CD14-positive monocyte (primary cell): Measurements from ENCODE around the gene C3orf33. TPM values are rescaled to one million over a fixed set of nuclear protein-coding genes. Genes with fewer than 3 reads are reported as not detected.

Experiments
- DNase-seq, 3 donors: peaks; one replicate each; pipeline ENCODE4 v3.0.0-alpha.2; 2011 to 2022
- H2AFZ ChIP-seq: 2 replicates; pipeline ENCODE4 v1.6.0; 2012; ENCODE audit warnings: mild to moderate bottlenecking, low read depth, low read length, inconsistent platforms; ENCODE audit not compliant: insufficient read depth, poor library complexity, severe bottlenecking
- H3K27ac ChIP-seq, 2 donors: 1 replicate in 1 of 2; 2 replicates in 1 of 2; pipeline ENCODE4 v1.5.1; 2012 to 2013; ENCODE audit warnings: low read length in 2 of 2, control low read depth in 1 of 2, inconsistent platforms in 1 of 2, low read depth in 1 of 2, mild to moderate bottlenecking in 1 of 2
- H3K27me3 ChIP-seq, 2 donors: one replicate each; pipeline versions ENCODE4 v1.6.0 to v1.6.1; 2011 to 2013; ENCODE audit warnings: low read length in 2 of 2; ENCODE audit not compliant: control insufficient read depth in 2 of 2, insufficient read depth in 2 of 2
- H3K36me3 ChIP-seq, 2 donors: replicated peaks in 1 of 2; 1 replicate in 1 of 2; 2 replicates in 1 of 2; pipeline versions ENCODE4 v1.5.1 to v1.6.1; 2012 to 2013; ENCODE audit warnings: low read length in 2 of 2, control low read depth in 1 of 2, inconsistent platforms in 1 of 2, mild to moderate bottlenecking in 1 of 2; ENCODE audit not compliant: insufficient read depth in 2 of 2, control insufficient read depth in 1 of 2
- H3K4me1 ChIP-seq, 2 donors: 1 replicate in 1 of 2; 2 replicates in 1 of 2; pipeline versions ENCODE4 v1.5.1 to v1.6.1; 2012 to 2013; ENCODE audit warnings: low read length in 2 of 2, control low read depth in 1 of 2, inconsistent platforms in 1 of 2, mild to moderate bottlenecking in 1 of 2, moderate library complexity in 1 of 2; ENCODE audit not compliant: insufficient read depth in 2 of 2, control insufficient read depth in 1 of 2
- H3K4me2 ChIP-seq: replicated peaks from 2 replicates; pipeline ENCODE3; 2012; ENCODE audit warnings: low read length, moderate library complexity, mild to moderate bottlenecking; ENCODE audit not compliant: poor library complexity, severe bottlenecking; ENCODE audit errors: extremely low read depth
- H3K4me3 ChIP-seq, 3 experiments: fragments of 200-600 bp in 1 of 3; sonication (generic) in 1 of 3; replicated peaks in 1 of 3; 1 replicate in 2 of 3; 2 replicates in 1 of 3; pipeline ENCODE4 v1.5.1; 2011 to 2013; ENCODE audit warnings: low read length in 3 of 3, mild to moderate bottlenecking in 3 of 3, control low read depth in 2 of 3, low read depth in 2 of 3, inconsistent platforms in 1 of 3, moderate library complexity in 1 of 3
- H3K79me2 ChIP-seq: 2 replicates; pipeline ENCODE4 v1.6.0; 2012; ENCODE audit warnings: mild to moderate bottlenecking, control low read depth, inconsistent platforms, low read length, moderate library complexity; ENCODE audit not compliant: insufficient read depth
- H3K9ac ChIP-seq: 2 replicates; pipeline ENCODE4 v1.6.0; 2017; ENCODE audit warnings: low read length, mild to moderate bottlenecking; ENCODE audit not compliant: insufficient read depth, poor library complexity, severe bottlenecking
- H3K9me3 ChIP-seq, 2 donors: replicated peaks in 1 of 2; 1 replicate in 1 of 2; 2 replicates in 1 of 2; pipeline versions ENCODE4 v1.5.1 to v1.6.1; 2012 to 2013; ENCODE audit warnings: low read length in 2 of 2, control low read depth in 1 of 2; ENCODE audit not compliant: control insufficient read depth in 1 of 2, insufficient read depth in 1 of 2
- H4K20me1 ChIP-seq: 2 replicates; pipeline ENCODE4 v1.6.0; 2012; ENCODE audit warnings: mild to moderate bottlenecking, low read length, control low read depth, moderate library complexity; ENCODE audit not compliant: insufficient read depth
- H3K27ac Mint-ChIP-seq, 7 donors: one replicate each; pipeline ENCODE4 v1.8.0; 2020; ENCODE audit warnings: mild to moderate bottlenecking in 7 of 7, mixed read lengths in 7 of 7, moderate library complexity in 6 of 7, inconsistent platforms in 2 of 7
- H3K27me3 Mint-ChIP-seq, 3 donors: one replicate each; pipeline ENCODE4 v1.8.0; 2021 to 2022; ENCODE audit warnings: low read depth in 3 of 3, mild to moderate bottlenecking in 3 of 3, mixed read lengths in 3 of 3, moderate library complexity in 3 of 3, inconsistent platforms in 1 of 3
- H3K36me3 Mint-ChIP-seq, 2 donors: one replicate each; pipeline ENCODE4 v1.8.0; 2020; ENCODE audit warnings: mixed read lengths in 2 of 2, inconsistent platforms in 1 of 2, mild to moderate bottlenecking in 1 of 2
- H3K4me1 Mint-ChIP-seq: one replicate; pipeline ENCODE4 v1.8.0; 2020; ENCODE audit warnings: mild to moderate bottlenecking, mixed read lengths
- H3K4me3 Mint-ChIP-seq, 2 donors: one replicate each; pipeline ENCODE4 v1.8.0; 2020; ENCODE audit warnings: mild to moderate bottlenecking in 2 of 2, mixed read lengths in 2 of 2, moderate library complexity in 1 of 2
- H3K9me3 Mint-ChIP-seq, 7 donors: one replicate each; pipeline ENCODE4 v1.8.0; 2020 to 2022; ENCODE audit warnings: mixed read lengths in 7 of 7, mild to moderate bottlenecking in 6 of 7, moderate library complexity in 6 of 7, inconsistent platforms in 2 of 7
- CTCF ChIP-seq: fragments of 200-600 bp; IDR thresholded peaks from one replicate; pipeline ENCODE4 v1.8.0; 2022; ENCODE audit warnings: antibody characterized with exemption, mild to moderate bottlenecking
- WGBS: methylation state at CpG from one replicate; pipeline ENCODE4 v1.1.5; 2013; ENCODE audit warnings: missing lambda C conversion rate; ENCODE audit not compliant: insufficient coverage; 5-methylcytosine and 5-hydroxymethylcytosine counted together
- intact Hi-C, 2 donors: fragments of 100-400 bp; cut with micrococcal nuclease; formaldehyde crosslinking; loops; one replicate each; pipeline versions ENCODE4 v1.15.0 to v1.15.1; 2023
- polyA plus RNA-seq, 3 donors: library from polyadenylated mRNA; depleted of rRNA in 1 of 3; unstranded in 2 of 3; stranded (reverse) in 1 of 3; fragments of 300-500 nt in 2 of 3; fragments of >200 nt in 1 of 3; fragmentation: Illumina TruSeq in 2 of 3; gene quantifications; 1 replicate in 2 of 3; 2 replicates in 1 of 3; pipeline ENCODE4 v1.2.3, GENCODE V29; 2012 to 2021

C3orf33 gene
- polyA plus RNA-seq, 3 donors, result 0.34 to 0.97 (median 0.49) TPM

- Mint-ChIP-seq H3K4me1 (peaks cover 25% of the 10 kb centered on the region), H3K36me3 (peaks cover 0 to 4% of the 10 kb centered on the region in 2 donors), H3K9me3 (peaks cover 0 to 10% (median 6%) of the 10 kb centered on the region in 7 donors), H3K27ac (no peak overlapping the region), H3K4me3 (peak overlapping the region in 1 of 2 donors; percentile 22), H3K27me3 (peaks cover 52 to 64% (median 58%) of the 10 kb centered on the region in 3 donors)
- peaks cover 44 to 60% of the 10 kb centered on the region in 2 donors for H3K27me3 ChIP-seq
- no peak overlapping the region for H3K27ac ChIP-seq
- no peak for TF ChIP-seq CTCF
- intact Hi-C loops, result no loop called here
- H3K9ac ChIP-seq, result no peak overlapping the region
- H3K36me3 ChIP-seq, result no peaks in the 10 kb centered on the region
- H3K79me2 ChIP-seq, result no peaks in the 10 kb centered on the region
- H3K4me1 ChIP-seq, result peaks cover 22 to 25% of the 10 kb centered on the region in 2 donors
- no peak overlapping the region for H3K4me3 ChIP-seq
- WGBS, result no CpG with 5 or more reads among the region's 2 CpGs
- H4K20me1 ChIP-seq, result no peaks in the 10 kb centered on the region
- H3K4me2 ChIP-seq, result no peak overlapping the region
- DNase-seq, result no peak
- H2AFZ ChIP-seq, result no peak overlapping the region
- no peaks in the 10 kb centered on the region for H3K9me3 ChIP-seq
Observed at GRCh38 chr3:155747286-155747945, 58.7 kb downstream of the C3orf33 start.

DNA sequence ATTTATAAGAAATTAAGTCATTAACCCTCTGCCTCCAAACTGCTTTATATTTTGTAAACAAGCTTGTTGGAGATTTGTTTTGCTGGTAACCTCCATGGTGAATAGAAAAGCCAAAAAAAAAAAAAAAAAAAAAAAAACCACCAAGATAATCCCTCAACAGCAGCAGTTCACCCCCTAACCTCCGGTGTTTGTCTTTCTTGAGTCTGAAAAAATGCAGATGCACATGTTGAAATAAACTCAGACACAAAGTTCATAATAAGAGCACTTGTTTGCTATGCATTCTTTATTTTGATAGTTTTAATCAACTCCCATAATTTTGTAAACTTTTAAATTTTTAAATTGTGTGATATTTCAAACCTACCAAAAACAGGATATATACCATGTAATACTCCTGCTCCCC lies 59.4 kb downstream of the C3orf33 start:
- peaks cover 55 to 67% (median 62%) of the 10 kb centered on the region in 3 donors for H3K27me3 Mint-ChIP-seq
- WGBS, result no CpG with 5 or more reads among the region's 1 CpG

More for the DNA sequence above, 59.4 kb downstream of the C3orf33 start:
- no peak for DNase-seq
- H3K9me3 ChIP-seq, result no peaks in the 10 kb centered on the region
- H2AFZ ChIP-seq, result no peak overlapping the region
- peaks cover 47 to 62% of the 10 kb centered on the region in 2 donors for H3K27me3 ChIP-seq
- no peaks in the 10 kb centered on the region for H4K20me1 ChIP-seq
- H3K79me2 ChIP-seq, result no peaks in the 10 kb centered on the region
- no peaks in the 10 kb centered on the region for H3K36me3 ChIP-seq
- no peak overlapping the region for H3K4me2 ChIP-seq
- Mint-ChIP-seq H3K36me3 (peaks cover 0 to 4% of the 10 kb centered on the region in 2 donors), H3K4me1 (peaks cover 25% of the 10 kb centered on the region), H3K27ac (no peak overlapping the region), H3K9me3 (peaks cover 0 to 10% (median 6%) of the 10 kb centered on the region in 7 donors), H3K4me3 (peak overlapping the region in 1 of 2 donors; percentile 96)
- no peak overlapping the region for H3K4me3 ChIP-seq
- no peak overlapping the region for H3K9ac ChIP-seq
- no peak for TF ChIP-seq CTCF
- peaks cover 22 to 25% of the 10 kb centered on the region in 2 donors for H3K4me1 ChIP-seq
- intact Hi-C loops, result no loop called here
- no peak overlapping the region for H3K27ac ChIP-seq
